ENCODE measurements around the gene MED23.

MED23 gene

GRCh38 chr6:131658287-131658686 lies 30.2 kb upstream of the MED23 start:
- POLR2A ChIA-PET = no interaction called here
- H3K4me3 ChIP-seq (ENCODE audit: low read depth, low read length) = no peak overlapping the region
- no peak for TF ChIP-seq CTCF (IDR thresholded peaks at IDR 0.05; ENCODE audit: insufficient read depth, low read length, missing control alignments)
- no peak for DNase-seq (ENCODE audit: low read depth, low spot score)
- CTCF ChIA-PET = interaction anchor here (1.0 to 7.3 kb wide), 4 partner anchors 30 to 257 kb away, joined by 3 to 44 read pairs (median 4); partner anchors contain the start of gene MED23

- ChIA-PET POLR2A (no interaction called here), CTCF (interaction anchor here (1.1 to 7.3 kb wide), 4 partner anchors 10 to 257 kb away, joined by 3 to 44 read pairs (median 4); partner anchors contain the start of gene MED23)
- TF ChIP-seq CTCF (IDR thresholded peaks at IDR 0.05; ENCODE audit: insufficient read depth, low read length, missing control alignments) = no peak
- no peak overlapping the region for H3K4me3 ChIP-seq (ENCODE audit: low read depth, low read length)
- DNase-seq (ENCODE audit: low read depth, low spot score) = peak; percentile 47
Observed at GRCh38 chr6:131657630-131658111, 29.6 kb upstream of the MED23 start.

- ChIA-PET CTCF (interaction anchor here (1.1 to 7.3 kb wide), 4 partner anchors 10 to 258 kb away, joined by 3 to 44 read pairs (median 4); partner anchors contain the start of gene MED23), POLR2A (no interaction called here)
- TF ChIP-seq CTCF (IDR thresholded peaks at IDR 0.05; ENCODE audit: insufficient read depth, low read length, missing control alignments) = no peak
- no peak for DNase-seq (ENCODE audit: low read depth, low spot score)
- H3K4me3 ChIP-seq (ENCODE audit: low read depth, low read length) = no peak overlapping the region
Observed at GRCh38 chr6:131657222-131657621, 29.2 kb upstream of the MED23 start.

GRCh38 chr6:131656667-131657066 lies 28.6 kb upstream of the MED23 start:
- no peak for DNase-seq (ENCODE audit: low read depth, low spot score)
- H3K4me3 ChIP-seq (ENCODE audit: low read depth, low read length) = no peak overlapping the region
- POLR2A ChIA-PET = no interaction called here
- CTCF ChIA-PET = interaction anchor here (1.1 to 7.3 kb wide), 3 partner anchors 9 to 38 kb away, joined by 3 to 44 read pairs (median 4); partner anchors contain the start of gene MED23
- TF ChIP-seq CTCF (IDR thresholded peaks at IDR 0.05; ENCODE audit: insufficient read depth, low read length, missing control alignments) = no peak

- TF ChIP-seq CTCF (IDR thresholded peaks at IDR 0.05; ENCODE audit: insufficient read depth, low read length, missing control alignments) = no peak
- POLR2A ChIA-PET = no interaction called here
- H3K4me3 ChIP-seq (ENCODE audit: low read depth, low read length) = no peak overlapping the region
- CTCF ChIA-PET = interaction anchor here (7.3 kb wide), 1 partner anchor 27 kb away, joined by 44 read pairs; the partner anchor contains the start of gene MED23
- no peak for DNase-seq (ENCODE audit: low read depth, low spot score)
Observed at GRCh38 chr6:131655951-131656350, 27.9 kb upstream of the MED23 start.

GRCh38 chr6:131655387-131655786 lies 27.3 kb upstream of the MED23 start:
- CTCF ChIA-PET = interaction anchor here (7.3 kb wide), 1 partner anchor 27 kb away, joined by 44 read pairs; the partner anchor contains the start of gene MED23
- POLR2A ChIA-PET = no interaction called here
- TF ChIP-seq CTCF (IDR thresholded peaks at IDR 0.05; ENCODE audit: insufficient read depth, low read length, missing control alignments) = no peak
- H3K4me3 ChIP-seq (ENCODE audit: low read depth, low read length) = no peak overlapping the region
- DNase-seq (ENCODE audit: low read depth, low spot score) = no peak

Data from AG04449 (cell line).